Measurements from ENCODE around the gene MYO1A.
"Not testable (repeated sequence)": the region's sequence is repeated elsewhere in the genome, so short reads cannot be mapped to it uniquely, and the experiment has no call there.

Gene MYO1A

DNA sequence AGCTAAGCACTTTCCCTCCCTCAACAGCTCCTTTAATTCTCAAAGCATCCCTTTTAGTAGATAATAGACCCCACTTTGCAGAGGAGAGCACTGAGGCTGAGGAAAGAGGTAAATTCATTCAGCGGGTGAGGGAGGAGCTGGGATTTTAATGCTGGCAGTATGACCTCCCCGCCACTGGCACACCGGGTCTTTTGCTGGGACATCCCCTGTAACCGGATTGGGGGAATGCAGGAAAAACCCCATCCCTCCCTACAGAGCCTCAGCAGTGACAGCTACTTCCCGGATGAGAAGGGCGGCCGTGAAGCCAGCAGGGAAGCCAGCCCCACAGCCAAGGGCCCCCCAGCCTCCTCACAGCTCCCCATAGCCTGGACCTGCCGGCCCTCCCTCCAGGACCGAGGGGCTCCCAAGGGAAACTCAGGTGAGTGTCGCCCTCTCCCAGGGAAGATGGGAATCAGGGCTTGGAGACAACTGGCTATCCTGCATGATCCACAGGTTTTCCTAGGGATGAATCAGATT lies 55.6 kb downstream of the MYO1A start:
- DNase-seq (ENCODE audit: low read depth in 2 of 2) = no peak

DNA sequence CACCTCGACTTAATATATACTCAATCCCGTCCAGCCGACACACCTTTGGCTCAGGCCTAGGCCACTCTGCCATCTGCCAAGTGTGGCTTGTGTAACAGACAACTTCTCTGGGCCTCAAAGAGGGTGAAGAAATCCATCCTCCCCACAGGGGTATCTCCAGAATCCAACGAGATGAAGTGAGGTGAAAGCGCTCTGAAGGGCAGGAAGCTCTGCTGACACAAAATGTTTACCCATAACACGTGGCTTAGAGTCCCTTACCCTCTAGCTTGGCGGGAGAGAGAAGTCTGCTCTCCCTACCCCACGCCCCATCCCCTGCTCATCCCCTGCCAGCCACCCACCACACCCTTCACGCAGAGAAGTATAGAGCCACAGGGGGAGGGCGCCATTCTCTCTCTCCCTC lies 56.6 kb downstream of the MYO1A start:
- DNase-seq (ENCODE audit: low read depth in 2 of 2) = no peak

DNA sequence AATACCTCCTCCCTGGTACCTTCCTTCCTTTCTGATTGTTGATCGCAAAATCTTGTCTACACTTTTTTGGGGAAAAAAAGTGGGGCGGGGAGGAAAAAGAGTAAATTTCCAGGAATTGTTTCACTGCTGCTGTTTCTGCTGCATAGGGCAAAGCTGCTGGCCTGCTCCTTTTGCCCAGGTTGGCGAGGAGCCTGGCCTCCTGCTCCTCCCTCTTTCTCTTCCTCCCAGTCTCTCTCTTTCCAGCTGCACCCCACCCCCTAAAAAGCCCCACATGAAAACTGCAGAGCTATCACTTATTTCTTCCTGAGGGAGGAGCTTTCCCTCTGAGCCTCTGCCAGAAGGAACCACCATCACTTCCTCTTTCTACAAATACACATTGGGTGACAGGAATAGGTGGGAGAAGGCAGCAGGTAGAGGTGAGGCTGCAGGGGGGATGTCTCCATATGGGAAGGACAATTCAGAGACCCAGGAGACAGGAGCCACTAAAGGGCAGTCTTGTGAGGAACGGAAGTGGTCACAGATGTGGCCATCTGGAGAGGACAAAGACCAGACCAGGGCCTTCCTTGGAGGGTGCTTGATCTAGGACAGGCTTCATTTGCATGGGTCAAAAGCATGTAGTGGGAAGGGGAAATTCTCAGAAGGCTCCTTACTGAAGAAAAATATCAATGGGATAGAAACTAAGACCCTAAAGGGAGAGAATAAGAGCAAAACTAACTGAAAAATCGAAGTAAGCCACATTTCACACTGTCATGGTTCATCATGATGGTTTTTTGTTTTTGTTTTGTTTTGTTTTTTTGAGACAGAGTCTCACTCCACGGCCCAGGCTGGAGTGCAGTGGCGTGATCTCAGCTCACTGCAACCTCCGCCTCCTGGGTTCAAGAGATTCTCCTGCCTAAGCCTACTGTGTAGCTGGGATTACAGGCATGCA lies 58.3 kb downstream of the MYO1A start:
- DNase-seq (ENCODE audit: low read depth in 2 of 2) = no peak

DNA sequence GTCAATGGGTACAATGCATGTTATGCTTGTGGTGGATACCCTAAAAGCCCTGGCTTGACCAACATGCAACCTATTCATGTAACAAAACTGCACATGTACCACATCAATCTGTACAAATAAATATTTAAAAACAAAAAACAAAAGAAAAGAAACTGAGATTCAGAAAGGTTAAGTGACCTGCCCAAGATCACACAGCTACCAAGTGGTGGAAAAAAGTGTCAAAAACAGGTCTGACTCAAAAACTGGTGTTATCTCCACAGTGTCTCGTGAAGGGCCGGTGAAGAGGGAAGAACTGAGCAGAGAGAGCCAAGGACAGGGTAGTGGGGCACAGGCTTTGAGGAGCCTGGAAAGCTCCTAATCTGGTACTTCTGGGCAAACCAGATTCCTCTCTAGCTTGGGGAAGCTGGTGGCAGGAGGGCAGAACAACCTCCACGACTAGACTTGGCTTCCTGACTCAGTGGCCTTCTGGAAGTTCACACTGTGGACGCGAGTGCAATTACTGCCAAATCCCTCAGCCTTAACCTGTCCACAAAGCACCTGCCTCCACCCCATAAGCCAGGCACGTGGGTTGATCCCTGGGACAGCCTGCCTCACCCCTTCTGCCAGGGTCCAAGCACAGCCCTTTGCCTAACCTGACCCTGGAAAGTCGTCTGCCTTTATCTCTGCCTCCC lies 59.1 kb downstream of the MYO1A start:
- no peak for DNase-seq (ENCODE audit: low read depth in 2 of 2)

DNA sequence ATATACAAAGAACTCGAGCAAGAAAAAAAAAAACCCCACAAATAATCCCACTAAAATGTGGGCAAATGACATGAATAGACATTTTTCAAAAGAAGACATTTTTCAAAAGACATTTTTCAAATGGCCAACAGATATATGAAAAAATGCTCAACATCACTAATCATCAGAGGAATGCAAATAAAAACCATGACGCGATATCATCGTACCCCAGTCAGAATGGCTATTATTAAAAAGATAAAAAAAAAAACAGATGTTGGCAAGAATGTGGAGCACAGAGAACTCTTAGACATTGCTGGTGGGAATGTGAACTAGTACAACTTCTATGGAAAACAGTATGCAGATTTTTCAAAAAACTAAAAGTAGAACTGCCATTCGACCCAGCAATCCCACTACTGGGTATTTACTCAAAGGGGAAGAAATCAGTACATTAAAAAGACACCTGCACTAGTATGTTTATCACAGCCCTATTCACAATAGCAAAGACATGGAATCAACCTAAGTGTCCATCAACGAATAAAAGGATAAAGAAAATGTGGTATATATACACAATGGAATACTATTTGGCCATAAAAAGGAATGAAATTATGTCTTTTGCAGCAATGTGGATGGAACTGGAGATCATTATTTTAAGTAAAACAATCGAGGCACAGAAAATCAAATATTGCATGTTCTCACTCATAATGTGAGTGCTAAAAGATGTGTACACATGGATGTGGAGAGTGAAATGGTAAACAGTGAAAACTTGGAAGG lies 59.9 kb downstream of the MYO1A start:
- DNase-seq (ENCODE audit: low read depth in 2 of 2) = no peak

DNA sequence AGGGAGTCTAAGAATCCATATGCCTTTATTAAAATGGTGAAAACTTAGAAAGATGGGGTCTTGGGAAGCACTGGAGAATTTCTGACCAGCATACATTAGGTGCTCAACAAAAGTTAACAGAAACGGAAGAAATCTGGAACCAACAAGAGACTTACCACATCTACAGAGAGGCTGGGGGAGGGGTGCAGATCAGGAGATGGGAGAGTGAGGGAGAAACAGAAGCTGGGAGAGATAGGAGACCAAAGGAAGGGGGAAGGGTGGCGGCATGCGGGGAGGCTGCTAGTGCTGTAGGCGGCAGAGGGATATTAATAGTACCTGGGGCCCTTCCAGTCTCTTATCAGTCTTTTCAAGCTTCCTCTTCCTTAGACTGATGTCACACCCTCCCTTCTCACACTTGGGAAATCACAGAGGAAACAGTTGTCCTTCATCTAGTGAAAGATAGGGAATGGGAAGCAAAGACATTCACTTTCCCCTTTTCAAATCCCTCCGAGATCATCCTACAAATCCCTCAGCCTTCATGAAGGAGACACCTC lies 61.7 kb downstream of the MYO1A start:
- no peak for DNase-seq (ENCODE audit: low read depth in 2 of 2)

DNA sequence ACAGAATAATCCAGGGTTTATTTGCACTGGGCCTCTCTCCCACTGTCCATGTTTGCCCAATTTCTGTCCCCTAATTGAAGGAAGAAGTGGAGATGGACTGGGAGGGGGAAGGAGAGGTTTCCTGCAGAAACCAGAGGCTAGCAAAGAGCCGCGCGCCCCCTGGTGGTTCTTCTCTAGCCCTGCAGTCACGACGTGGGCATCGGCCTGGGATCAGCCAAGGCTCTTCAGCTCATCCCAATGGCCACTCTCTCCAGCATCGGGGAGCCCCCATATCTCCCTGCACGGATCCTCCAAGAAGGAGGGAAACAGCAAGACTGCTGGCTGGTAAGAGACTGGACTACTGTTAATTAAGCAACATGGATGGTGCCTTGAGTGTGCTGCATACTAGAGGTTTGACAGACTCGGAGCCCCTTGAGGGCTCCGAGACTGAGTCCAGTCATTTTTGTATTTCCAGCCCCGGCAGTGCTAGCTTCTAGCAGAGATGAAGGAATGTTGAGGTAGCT lies 62.3 kb downstream of the MYO1A start:
- peak; percentile 35 to 39 for DNase-seq (ENCODE audit: low read depth in 2 of 2)

DNA sequence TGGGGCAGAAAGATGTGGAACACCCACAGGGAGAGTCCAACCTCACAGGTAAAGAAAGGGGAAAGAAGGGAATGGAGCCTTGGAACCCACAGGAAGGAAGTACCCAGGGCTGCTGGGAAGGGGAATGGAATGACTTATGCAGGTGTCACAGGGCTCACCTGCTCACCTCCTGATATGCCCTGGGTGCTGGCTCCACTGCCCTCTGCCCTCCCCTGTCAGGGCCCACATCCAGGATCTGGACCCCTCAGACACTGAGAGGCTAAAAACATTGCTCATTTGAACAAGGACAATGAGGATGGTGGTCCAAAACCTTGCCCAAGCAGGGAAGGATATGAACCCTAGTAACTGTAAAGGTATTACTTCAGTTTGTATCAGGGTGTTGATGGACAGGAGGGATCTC lies 62.9 kb downstream of the MYO1A start:
- no peak for DNase-seq (ENCODE audit: low read depth in 2 of 2)

DNA sequence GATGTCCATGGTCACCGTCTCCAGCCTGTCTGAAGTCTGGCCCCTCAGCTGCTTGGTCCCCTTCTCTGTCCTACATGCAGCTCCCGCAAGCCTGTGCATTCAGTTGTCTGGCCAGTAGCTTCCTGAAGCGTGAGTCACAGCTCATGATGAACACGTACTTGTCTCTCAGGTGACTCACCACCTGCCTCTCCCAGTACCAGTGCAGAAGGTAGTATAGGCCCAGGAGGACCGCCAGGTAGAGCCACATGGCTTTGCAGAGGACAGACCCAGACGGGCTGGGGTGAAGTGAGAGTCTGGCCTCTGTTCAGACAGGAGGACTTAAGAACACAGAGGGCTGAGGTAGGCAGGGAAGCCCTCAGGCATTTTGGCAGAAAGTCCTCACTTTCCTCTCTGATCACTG lies 64.2 kb downstream of the MYO1A start:
- not testable (repeated sequence) for DNase-seq (ENCODE audit: low read depth in 2 of 2)

DNA sequence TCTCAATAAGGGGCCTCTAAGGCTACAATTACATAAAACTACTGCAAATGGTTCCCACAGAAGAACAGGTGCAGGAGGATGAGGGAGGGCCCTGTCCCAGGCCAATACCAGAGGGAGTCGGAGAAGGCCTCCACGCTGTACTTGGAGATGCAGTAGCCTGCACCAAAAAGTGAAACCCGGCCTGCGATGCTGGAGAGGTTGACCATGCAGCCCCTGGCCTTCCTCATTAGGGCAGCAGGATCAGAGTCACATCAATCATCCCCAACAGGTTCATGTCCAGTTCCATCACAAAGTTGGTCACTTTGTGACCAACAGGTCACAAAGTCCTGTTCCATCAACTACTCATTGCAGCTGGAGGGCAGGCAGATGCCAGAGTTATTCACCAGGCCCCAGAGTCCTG lies 66.5 kb downstream of the MYO1A start:
- no peak for DNase-seq (ENCODE audit: low read depth in 2 of 2)

DNA sequence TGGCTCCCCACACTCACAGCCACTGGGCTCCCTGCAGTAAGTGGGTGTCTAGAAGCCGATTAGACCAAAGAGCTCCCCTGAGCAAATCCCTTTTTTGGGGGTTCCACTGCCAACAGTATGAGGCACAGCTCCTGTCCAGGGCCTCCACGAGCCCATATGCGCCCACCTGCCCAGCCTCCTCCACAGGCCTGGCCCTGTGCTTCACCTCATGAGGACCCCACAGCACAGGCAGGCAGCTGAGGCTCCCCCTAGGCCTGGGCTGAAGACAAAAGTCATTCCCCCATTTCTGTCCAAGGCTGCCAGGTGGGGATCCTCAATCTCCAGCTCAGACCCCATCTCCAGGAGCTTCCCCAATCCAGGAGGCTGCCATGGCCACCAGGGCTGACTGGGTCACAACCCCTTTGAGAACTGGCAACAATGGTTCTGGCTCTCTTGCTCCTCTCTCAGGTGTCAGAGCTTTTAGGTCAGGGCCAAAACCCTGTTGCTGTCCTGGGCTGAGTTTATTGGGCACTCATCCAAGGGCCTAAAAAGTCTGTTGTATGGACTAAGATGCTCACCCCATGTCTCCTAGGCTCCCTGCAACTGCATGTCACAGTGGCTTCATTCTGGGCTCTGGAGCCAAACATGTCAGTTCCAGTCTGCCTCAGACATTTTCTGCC lies 67.2 kb downstream of the MYO1A start:
- not testable (repeated sequence) for DNase-seq (ENCODE audit: low read depth in 2 of 2)

DNA sequence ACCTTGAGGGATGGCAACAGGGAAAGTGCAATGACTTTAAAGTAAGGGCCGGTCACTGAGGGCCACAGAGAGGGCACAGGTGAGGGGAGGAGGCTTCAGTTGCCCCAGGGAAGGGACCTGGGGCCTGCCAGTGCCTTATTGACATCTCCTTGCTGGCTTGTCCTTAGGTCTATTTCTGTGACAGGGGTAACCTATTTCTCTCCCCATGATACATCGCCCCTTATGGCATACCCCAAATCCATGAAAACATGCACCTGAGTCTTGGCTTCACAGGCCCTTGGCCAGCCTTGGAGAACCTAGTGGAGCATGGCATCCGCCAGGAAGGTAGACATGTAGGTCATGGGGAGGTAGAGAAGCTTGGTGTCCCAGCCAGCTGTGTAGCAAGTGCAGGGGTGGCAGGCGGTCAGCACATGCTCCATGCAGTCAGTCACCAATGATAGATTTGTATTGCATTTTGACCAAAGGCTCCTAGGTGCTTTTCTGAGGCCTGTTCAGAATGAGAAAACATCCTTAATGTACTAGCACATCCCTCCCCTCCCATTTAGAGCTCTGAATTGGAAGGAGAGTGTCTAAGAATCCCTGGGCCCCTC lies 68.9 kb downstream of the MYO1A start:
- no peak for DNase-seq (ENCODE audit: low read depth in 2 of 2)

DNA sequence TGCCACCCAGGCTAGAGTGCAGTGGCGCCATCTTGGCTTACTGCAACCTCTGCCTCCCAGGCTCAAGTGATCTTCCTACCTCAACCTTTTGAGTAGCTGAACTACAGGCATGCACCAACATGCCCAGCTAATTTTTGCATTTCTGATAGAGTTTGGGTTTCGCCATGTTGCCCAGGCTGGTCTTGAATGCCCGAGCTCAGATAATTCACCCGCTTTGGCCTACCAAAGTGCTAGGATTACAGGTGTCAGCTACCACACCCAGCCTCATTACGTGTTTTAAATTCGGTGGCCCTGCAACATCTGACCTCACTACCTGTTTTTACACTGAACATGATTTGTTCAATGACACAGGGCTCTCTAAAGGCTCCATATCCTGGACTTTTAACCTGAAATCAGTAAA lies 69.7 kb downstream of the MYO1A start:
- no peak for DNase-seq (ENCODE audit: low read depth in 2 of 2)

DNA sequence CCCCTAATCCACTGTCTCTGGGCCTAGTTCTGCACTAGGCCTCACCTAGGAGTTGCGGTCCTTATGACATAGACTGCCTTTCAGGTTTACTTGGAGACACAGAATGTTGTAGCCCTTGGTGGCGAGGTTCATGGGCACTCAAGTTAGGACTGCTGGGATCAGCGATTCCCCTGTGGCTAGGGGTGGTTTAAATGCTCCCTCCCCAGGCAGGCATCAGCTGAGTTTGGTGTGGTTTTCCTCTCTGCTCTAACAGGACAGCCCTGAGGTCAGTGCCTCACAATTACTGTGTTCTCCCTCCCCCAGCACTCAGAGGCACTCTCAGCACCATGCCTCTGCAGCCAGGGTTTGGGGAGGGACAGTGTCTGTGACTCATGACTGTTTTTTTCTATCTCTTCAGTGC lies 70.3 kb downstream of the MYO1A start:
- DNase-seq (ENCODE audit: low read depth in 2 of 2) = no peak

Measured in fibroblast of skin of left quadriceps (primary cell).